ENCODE measurements around the gene KIAA1755. TPM values are rescaled to one million over a fixed set of nuclear protein-coding genes. Genes with fewer than 3 reads are reported as not detected.
"Not testable (repeated sequence)": the region's sequence is repeated elsewhere in the genome, so short reads cannot be mapped to it uniquely, and the experiment has no call there.

The KIAA1755 gene
- total RNA-seq, 2 experiments from 2014 or later: not detected

DNA sequence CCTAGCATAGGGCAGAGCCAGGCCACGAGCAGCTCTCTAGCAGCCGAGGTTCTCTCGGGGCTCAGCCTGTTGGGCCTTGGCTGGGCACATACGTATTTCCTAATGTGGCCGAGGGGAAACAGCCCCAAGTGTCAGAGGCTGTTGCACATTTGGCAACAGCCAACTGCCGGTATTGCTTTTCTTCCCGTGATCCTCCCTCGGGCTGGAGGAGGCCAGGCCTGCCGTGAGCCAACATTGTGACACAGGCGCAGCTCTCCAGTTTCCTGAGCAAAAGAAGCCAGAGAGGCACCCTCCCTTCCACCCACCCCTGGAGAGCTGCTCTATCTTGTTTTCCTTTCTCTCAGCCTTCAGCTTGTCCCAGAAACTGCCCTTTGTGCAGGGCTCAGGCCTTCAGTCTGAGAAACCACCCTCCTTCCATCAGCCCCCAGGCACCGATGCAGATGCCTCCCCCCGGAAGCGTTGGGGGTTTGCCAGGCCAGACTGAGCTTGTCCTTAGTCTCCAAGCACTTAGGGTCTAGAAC, 38.3 kb upstream of the KIAA1755 start:
- H3K4me1 Mint-ChIP-seq: peaks cover 5% of the 10 kb centered on the region
- POLR2A ChIA-PET: no interaction called here

GRCh38 chr20:38297916-38298674, 37.6 kb upstream of the KIAA1755 start:
- no peaks in the 10 kb centered on the region for H3K36me3 Mint-ChIP-seq
- ATAC-seq (ENCODE audit: low read depth): no peak
- POLR2A ChIA-PET: no interaction called here
- H3K27me3 Mint-ChIP-seq: peaks cover 26% of the 10 kb centered on the region
- no peaks in the 10 kb centered on the region for H3K4me1 Mint-ChIP-seq
- no peak overlapping the region for H3K4me3 Mint-ChIP-seq
- no peaks in the 10 kb centered on the region for H3K9me3 Mint-ChIP-seq
- H3K27ac Mint-ChIP-seq: no peak overlapping the region
- no peak for DNase-seq

More for the DNA sequence above, 38.3 kb upstream of the KIAA1755 start:
- Mint-ChIP-seq H3K27me3 (peaks cover 33% of the 10 kb centered on the region), H3K9me3 (no peaks in the 10 kb centered on the region), H3K4me3 (no peak overlapping the region), H3K27ac (no peak overlapping the region), H3K36me3 (no peaks in the 10 kb centered on the region)
- DNase-seq (no peak), ATAC-seq (ENCODE audit: low read depth) (no peak)

DNA sequence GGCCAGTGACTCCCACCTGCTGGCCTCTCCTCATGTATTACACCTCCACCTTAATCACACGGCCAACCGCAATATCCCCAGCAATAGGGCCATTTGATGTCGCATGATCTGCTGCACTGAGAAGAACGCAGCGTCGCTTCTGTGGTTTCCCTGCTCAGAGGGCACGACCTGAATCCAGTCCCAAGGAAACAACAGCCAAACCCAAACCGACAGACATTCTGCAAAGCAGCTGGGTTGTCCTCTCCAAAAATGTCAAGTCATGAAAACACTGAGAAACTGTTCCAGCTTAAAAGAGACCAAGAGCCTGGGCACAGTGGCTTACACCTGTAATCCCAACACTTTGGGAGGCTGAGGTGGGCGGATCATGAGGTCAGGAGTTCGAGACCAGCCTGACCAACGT, 35.9 kb upstream of the KIAA1755 start:
- H3K4me1 Mint-ChIP-seq: no peaks in the 10 kb centered on the region
- DNase-seq (no peak), ATAC-seq (ENCODE audit: low read depth) (no peak)
- H3K36me3 Mint-ChIP-seq: no peaks in the 10 kb centered on the region
- H3K4me3 Mint-ChIP-seq: no peak overlapping the region
- POLR2A ChIA-PET: no interaction called here
- H3K27me3 Mint-ChIP-seq: peaks cover 15% of the 10 kb centered on the region
- no peaks in the 10 kb centered on the region for H3K9me3 Mint-ChIP-seq
- no peak overlapping the region for H3K27ac Mint-ChIP-seq

DNA sequence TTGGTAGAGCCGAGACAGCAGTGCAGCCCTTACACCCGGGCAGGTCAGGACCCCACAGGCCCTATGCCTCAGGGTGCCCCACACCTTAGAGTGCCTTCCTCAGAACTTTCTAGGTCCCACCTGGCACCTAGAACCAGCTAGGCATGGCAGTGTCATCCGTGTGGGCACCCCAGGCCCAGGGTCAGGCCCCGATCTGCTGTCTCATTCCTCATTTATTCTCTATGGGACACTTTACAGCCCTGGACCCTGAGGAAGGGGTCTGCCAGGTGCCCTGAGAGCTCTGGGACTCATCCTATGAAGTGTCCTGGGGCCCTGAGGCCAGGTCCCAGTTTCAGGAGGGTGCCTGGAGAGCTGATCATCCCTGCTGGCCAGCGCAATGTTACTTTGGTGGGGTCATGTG, 35.3 kb upstream of the KIAA1755 start:
- no peak for DNase-seq
- Mint-ChIP-seq H3K27me3 (peaks cover 14% of the 10 kb centered on the region), H3K4me3 (no peak overlapping the region), H3K4me1 (no peaks in the 10 kb centered on the region), H3K27ac (no peak overlapping the region), H3K9me3 (no peaks in the 10 kb centered on the region), H3K36me3 (no peaks in the 10 kb centered on the region)
- POLR2A ChIA-PET: no interaction called here
- no peak for ATAC-seq (ENCODE audit: low read depth)

DNA sequence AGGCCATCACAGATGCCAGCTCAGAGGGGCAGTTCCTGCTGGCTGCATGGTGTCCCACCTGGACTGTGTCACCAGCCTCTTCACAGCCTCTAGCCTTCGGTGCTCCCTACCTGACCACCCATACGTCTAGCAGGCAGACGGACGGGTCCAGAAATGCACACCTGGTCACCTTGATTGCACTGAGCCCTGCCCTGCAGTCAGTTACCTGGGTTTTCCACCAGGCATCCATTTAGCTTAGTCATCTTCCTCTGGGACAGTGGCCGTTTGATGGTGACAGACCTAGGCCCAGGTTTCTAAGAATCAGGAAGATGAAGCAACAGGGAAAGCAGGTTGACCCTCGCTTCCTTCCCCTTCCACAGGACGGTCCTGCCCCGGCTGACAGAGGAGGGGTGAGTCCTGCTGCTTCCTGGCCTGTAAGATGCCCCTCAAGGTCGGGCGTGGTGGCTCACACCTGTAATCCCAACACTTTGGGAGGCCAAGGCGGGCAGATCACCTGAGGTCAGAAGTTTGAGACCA, 33.6 kb upstream of the KIAA1755 start:
- POLR2A ChIA-PET: no interaction called here
- no peak for ATAC-seq (ENCODE audit: low read depth)
- Mint-ChIP-seq H3K27me3 (peaks cover 15% of the 10 kb centered on the region), H3K9me3 (no peaks in the 10 kb centered on the region), H3K36me3 (no peaks in the 10 kb centered on the region), H3K4me1 (no peaks in the 10 kb centered on the region), H3K27ac (no peak overlapping the region), H3K4me3 (no peak overlapping the region)
- DNase-seq: no peak

DNA sequence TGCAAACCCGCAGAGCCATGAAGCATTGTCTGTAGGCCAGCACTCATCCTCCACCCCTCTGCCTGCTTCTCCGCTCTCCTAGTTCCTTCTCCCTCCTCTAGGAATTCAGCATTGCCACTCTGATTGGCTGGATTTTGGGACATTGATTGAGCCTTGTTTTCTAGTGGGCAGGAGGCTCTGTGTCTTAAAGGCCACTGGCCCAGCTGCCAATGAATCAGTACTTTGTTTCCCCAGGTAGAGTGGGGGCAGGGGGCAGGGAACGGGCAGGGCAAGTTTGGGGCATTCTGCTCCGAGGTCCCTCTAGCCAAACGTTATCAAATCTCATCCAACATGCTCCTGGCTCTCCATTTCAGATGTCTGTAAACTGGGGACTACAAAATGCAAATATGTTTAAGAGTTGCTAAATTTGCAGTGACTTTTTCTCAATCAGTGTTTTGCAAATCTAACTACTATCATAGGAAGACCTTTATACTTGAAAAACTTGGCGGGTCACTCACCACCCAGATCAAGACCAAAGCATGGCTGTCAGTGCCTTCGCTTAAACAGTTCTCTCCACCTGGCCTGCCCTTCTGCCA, 33.0 kb upstream of the KIAA1755 start:
- Mint-ChIP-seq H3K9me3 (no peaks in the 10 kb centered on the region), H3K27me3 (peaks cover 16% of the 10 kb centered on the region), H3K4me1 (no peaks in the 10 kb centered on the region), H3K36me3 (no peaks in the 10 kb centered on the region), H3K4me3 (no peak overlapping the region), H3K27ac (no peak overlapping the region)
- POLR2A ChIA-PET: no interaction called here
- ATAC-seq (ENCODE audit: low read depth): no peak
- no peak for DNase-seq

GRCh38 chr20:38291966-38292365, 31.4 kb upstream of the KIAA1755 start:
- Mint-ChIP-seq H3K36me3 (no peaks in the 10 kb centered on the region), H3K4me1 (no peaks in the 10 kb centered on the region), H3K27ac (no peak overlapping the region), H3K4me3 (no peak overlapping the region), H3K27me3 (peaks cover 16% of the 10 kb centered on the region), H3K9me3 (no peaks in the 10 kb centered on the region)
- no peak for ATAC-seq (ENCODE audit: low read depth)
- POLR2A ChIA-PET: no interaction called here
- no peak for DNase-seq

DNA sequence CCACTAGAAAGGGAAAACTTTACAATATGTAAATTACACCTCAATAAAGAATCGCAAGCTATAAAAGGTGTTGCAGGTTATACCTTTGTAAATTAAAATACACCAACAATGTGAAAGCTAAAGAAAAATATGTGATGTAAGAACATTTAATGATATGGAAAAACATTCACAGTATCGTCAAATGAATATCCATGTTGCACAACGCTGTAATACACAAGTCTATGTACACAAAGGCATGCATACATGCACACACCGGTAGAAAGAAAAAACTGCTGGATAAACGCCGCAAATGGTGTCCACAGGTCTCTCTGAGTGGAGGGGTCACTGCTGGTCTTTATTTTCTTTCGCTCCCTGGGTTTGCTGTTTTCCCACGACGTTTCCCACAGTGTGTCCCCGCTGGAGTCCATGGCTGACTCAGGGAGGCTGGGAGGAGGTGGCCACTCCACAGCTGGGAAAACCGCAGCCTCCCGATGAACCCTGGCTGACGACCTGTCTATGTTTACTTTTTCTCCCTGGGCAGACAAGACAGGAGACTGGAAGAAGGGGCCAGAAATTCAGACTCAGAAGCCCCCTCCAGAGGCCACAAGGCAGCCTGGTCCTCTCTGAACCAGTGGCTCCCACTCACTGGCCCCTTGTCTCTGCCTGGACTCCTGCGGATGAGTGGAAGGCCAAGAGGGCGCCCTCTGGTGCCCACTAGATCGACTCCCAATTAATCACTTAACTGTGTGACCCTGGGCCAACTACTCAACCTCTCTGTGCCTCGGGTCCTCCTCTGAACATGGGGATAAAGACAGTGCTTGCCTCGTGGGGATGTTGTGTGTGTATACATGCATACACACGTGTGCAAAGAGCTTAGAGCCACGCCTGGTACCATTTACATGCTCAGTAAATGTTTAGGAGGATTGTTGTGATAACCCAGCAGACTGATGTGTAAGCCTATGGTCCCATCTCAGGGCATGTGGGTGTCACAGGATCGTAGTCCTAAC, 30.6 kb upstream of the KIAA1755 start:
- Mint-ChIP-seq H3K4me1 (no peaks in the 10 kb centered on the region), H3K27me3 (peaks cover 22% of the 10 kb centered on the region), H3K36me3 (no peaks in the 10 kb centered on the region), H3K27ac (no peak overlapping the region), H3K9me3 (no peaks in the 10 kb centered on the region), H3K4me3 (no peak overlapping the region)
- no peak for DNase-seq
- ATAC-seq (ENCODE audit: low read depth): no peak
- POLR2A ChIA-PET: no interaction called here

DNA sequence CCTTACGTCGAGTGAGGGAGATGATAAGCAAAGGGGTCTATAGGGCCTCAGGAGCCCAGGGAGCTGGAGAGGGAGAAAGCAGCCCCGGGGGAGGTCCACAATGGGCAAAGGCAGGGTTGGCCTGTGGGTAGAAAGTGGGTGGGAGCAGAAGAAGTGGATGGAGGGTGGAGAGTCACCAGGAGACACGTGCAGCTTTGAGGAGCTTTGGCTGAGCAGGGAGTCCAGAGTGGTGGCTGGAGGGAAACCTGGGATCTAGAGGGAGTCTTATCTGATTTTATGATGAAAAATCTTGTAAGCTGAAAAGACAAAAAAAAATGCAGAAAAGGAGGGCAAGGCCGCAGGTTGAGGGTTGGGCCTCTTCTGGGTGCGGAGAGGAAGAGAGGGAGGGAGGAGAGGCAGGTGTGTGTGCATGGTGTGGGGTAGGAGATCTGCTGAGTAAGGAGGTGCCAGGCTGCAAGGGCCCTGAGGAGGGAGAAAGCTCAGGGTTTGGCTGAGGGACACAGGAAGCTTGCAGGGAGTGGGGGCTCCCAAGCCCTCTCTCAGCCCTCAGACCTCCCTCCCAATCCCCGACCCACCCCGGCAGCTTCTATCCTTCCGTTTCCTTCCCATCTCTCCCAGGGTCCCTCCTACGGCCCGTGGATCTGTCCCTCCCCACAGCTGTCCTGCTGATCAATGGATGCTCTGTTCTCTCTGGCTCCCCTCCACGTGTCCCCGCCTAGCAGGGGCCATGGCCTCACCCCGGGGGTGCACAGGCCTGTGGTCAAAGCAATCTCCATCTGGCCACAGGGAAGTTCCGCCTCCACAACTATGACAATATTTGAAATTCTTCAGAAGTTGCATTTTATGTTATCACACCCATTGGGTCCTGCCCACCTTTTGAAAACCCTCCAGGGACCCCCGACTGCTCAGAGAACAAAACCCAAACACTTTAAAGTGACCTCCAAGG, 26.3 kb upstream of the KIAA1755 start:
- POLR2A ChIA-PET: no interaction called here
- Mint-ChIP-seq H3K9me3 (no peaks in the 10 kb centered on the region), H3K27ac (no peak overlapping the region), H3K27me3 (peaks cover 24% of the 10 kb centered on the region), H3K4me1 (no peaks in the 10 kb centered on the region), H3K36me3 (no peaks in the 10 kb centered on the region), H3K4me3 (no peak overlapping the region)
- DNase-seq (no peak), ATAC-seq (ENCODE audit: low read depth) (no peak)

DNA sequence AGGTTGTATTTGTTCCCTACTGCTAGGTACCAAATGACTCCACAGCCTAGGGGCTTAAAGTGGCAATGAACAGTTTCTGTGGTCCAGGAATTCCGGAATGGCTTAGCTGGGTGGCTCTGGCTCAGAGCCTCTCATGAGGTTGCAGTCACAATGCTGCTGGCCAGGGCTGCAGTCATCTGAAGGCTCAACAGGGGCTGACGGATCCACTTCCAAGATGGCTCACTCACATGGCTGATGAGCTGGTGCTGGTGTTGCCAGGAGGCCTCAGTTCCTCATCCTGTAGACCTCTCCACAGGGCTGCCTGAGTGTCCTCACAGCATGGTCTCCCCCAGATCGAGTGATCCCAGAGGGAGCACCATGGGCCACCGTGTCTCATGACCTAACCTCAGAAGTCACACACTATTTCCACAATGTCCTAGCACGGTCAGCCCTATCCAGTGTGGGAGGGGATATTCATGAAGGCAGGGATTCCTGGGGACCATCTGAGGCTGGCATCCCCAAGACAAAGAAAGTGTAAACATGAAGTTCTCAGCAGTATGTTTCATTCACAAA, 24.4 kb upstream of the KIAA1755 start:
- POLR2A ChIA-PET: no interaction called here
- Mint-ChIP-seq H3K4me1 (no peaks in the 10 kb centered on the region), H3K27me3 (peaks cover 20% of the 10 kb centered on the region), H3K4me3 (no peak overlapping the region), H3K9me3 (no peaks in the 10 kb centered on the region), H3K27ac (no peak overlapping the region), H3K36me3 (no peaks in the 10 kb centered on the region)
- ATAC-seq (ENCODE audit: low read depth) (no peak), DNase-seq (no peak)

GRCh38 chr20:38284066-38284650, 23.6 kb upstream of the KIAA1755 start:
- H3K4me1 Mint-ChIP-seq; ATAC-seq (ENCODE audit: low read depth); H3K9me3 Mint-ChIP-seq; DNase-seq; H3K36me3 Mint-ChIP-seq; H3K27ac Mint-ChIP-seq; H3K4me3 Mint-ChIP-seq; POLR2A ChIA-PET: not testable (repeated sequence)
- peaks cover 17% of the 10 kb centered on the region for H3K27me3 Mint-ChIP-seq

DNA sequence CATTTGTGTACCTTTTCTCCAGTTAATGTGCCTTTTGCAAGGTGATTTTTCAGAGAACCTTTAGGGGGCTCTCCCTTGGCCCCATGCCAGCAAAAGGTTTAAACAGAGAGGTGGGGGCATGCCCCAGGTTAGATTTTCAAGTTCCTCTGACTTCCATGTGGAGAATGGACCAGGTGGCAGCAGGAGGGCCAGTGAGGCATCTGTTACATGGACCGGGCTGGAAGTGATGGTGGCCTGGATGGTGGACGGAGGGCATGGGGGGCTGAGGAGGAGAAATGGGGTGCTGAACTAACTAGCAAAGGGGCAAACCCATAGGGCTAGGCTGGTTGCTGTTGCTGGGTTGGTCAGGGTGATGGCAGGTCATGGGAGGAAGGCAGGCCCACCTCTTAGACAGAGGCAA, 22.7 kb upstream of the KIAA1755 start:
- peaks cover 2% of the 10 kb centered on the region for H3K4me1 Mint-ChIP-seq
- peaks cover 16% of the 10 kb centered on the region for H3K27me3 Mint-ChIP-seq
- H3K27ac Mint-ChIP-seq: no peak overlapping the region
- DNase-seq (no peak), ATAC-seq (ENCODE audit: low read depth) (no peak)
- no peak overlapping the region for H3K4me3 Mint-ChIP-seq
- H3K9me3 Mint-ChIP-seq: no peaks in the 10 kb centered on the region
- no peaks in the 10 kb centered on the region for H3K36me3 Mint-ChIP-seq
- POLR2A ChIA-PET: no interaction called here

All from activated naive CD8-positive, alpha-beta T cell treated with anti-CD3 and anti-CD28 coated beads, Interleukin-2, amount 10 ng/mL, durations not matched to agents 7 days and 5 days (primary cell).